GF-D8 (cell line): ENCODE data around the gene COX6A1.
A peak's percentile ranks its signal among the peaks of the same experiment; 100 is the strongest.

Experiments used
- DNase-seq: peaks from one replicate; lab custom pipeline; 2025; lab: John Stamatoyannopoulos, UW

COX6A1 gene

DNA sequence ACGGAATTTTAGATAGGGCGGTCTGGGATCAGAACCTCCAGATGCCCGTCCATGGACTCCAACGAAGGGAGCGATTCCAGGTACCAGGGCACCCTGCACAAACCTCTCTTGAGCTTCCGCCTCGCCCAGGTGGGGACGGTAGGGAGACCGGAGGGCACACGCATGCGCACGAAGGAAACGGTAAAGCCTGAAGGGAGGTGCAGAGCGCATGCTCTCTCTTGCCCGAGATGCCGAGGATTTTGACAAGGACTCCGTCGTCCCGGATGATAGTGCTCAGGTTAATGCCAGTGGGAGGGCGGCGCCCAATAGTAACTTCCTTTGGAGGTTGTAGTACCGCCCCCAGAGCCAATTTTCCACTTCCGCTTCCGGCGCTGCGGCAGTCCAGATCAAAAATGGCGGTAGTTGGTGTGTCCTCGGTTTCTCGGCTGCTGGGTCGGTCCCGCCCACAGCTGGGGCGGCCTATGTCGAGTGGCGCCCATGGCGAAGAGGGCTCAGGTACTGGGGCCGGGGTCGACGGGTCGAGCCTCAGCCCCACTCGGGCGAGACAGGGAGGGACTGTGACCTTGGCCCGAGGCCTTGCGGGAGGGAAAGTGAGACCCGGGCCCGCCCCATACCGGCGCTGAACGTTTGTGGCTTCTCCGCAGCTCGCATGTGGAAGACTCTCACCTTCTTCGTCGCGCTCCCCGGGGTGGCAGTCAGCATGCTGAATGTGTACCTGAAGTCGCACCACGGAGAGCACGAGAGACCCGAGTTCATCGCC is at the start of gene COX6A1:
Gene COX6A1 (plus strand): TSS at position 379 of the 760 bp plus-strand sequence. CDS start 14 bp downstream, at position 393.
- DNase-seq = peak; percentile 97

DNA sequence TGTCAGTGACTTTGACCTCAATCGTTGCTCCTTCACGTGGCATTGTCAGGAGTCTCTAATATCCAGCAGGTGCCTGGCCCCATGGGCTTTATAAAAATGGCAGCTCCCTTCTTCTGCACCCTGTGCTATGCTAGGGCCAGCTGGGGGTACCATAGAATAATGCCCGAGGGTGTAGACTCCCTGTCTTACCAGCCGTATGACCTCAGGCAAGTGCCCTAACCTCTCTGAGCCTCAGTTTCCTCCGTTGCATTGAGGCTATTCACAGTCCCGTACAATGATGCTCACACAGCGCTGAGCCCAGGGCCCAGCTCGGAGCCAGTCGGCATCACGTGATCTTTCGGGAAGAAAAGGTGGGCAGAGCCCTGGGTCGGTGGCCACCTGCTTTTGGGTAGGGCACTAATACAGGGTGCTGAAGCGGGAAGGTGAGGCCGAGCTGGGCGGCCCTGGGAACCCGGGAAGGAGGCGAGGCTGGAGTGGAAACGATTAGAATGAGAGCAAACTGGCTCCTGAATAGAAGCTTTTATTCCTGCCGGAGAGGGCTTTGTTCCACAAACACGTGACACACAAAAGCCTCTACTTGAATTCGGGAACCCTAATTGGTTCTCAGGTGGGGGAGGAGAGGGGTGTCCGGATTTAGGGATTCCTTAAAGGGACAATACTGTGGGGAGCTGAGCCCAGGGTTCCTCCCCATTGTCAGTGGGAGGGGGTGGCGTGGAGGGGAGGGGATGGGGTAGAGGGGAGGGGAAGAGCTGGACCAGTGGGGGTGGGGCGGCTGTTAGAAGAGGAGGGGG is 49.0 kb upstream of the COX6A1 start:
- no peak for DNase-seq

DNA sequence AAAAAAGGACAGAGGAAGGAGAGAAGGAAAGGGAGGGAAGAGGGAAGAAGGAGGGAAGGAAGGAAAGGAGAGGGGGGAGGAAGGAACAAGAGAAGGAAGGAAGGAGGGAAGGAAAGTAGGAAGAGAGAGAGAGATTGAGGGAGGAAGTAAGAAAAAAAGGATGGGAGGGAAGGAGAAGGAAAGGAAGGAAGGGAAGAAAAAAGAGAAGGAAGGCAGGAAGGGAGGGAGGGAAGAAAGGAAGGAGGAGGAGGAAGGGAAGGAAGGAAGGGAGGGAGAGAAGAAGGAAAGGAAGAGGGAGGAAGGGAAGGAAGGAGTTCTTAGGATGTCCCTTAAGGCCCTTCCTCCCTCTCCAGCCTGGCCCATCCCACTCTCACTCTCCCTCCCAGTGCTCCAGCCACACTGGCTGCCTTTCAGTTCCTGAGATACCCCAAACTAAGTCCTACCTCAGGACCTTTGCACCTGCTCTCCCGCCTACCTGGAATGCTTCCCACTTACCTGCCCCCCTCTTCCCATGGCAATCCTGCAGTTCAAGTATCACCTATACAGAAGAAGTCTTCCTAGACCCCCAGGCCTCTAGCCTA is 47.3 kb upstream of the COX6A1 start:
- no peak for DNase-seq

DNA sequence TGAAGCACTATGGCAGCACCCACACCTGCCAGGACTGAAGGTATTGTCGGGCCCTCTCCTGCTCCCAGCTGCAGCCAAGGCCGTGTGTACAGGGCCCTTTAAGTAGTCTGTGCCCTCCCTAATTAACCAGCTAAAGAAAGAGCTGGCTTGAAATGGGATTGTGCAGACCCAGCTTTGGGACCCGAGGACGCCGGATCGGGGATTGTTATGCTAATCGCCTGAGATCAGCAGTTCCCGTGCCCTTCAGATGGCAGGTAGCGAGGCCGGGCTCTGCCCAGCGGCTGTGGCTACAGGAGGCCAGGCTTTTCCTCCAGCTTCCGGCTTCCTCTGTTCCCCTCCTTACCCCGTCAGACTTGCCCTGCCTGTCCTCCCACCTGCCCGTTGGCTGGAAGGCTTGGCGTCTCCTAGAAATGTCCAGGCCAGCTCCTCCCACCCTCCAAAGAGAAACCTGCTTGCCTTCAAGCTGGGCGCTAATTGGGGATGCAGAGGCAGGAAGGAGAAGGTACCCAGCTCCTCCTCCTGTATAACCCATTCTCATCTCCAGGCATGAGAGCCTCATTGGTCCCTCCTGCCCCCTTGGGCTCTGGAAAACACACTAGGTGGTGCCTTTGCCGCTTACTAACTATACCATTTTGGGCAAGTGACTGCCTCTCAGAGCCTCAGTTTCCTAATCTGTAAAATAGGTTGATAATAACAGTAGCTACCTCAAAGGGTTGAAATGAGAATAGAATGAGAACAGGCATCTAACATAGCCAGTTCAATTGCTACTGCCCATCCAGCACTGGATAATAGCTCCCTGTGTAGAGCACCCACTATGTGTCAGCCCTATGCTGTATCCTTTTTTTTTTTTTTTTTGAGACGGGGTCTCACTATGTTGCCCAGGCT is 43.2 kb upstream of the COX6A1 start:
- DNase-seq = no peak

DNA sequence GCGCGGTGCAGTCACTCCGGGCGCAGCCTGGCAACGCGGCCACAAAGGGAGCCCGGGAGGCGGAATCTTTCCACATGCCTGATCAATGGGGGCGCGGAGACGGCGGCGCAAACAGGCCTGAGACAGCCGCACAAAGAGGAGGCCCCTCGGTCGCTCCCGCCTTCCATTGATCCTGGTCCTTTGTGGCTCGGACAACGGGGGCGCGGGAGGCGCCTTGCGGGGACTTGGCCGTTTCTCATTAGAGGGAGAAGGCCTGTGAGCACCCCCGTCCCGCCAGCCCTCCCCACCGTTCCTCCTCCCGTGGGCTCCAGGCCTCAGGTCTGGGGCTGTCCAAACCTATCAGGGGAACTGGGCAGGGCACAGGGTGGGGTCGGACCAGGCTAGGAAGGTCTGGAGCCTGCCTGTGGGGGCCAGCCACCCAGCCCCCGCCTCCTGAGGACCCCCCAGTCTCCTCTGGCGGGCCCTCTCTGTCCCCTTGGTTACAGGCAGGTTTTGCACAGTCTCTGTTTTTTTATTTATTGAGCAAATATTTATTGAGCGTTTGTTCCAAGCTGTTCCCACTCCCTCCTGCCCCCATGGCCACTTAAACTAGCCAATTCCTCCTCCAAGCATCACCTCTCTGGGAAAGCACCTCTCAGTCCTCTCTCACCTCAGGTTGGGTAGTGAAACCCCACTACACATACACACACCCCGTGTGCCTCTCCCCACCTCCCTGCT is 39.9 kb upstream of the COX6A1 start:
- DNase-seq = no peak

DNA sequence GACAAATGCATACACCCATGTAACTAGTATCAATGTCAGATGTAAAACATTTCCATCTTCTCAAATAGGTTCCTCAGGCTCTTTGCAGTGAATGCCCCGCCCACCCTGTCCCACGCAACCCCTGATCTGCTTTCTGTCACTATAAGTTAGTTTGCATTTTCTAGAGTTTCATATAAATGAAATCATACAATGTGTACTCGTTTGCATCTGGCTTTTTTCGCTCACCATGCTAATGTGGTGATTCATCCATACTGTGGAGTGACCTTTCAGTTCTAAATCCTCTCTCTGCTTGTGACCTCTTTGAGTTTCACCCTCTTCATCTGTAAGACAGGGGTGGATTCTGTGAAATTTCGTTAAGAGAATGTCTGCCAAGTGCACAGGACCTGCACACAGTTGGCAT is 38.4 kb upstream of the COX6A1 start:
- no peak for DNase-seq

DNA sequence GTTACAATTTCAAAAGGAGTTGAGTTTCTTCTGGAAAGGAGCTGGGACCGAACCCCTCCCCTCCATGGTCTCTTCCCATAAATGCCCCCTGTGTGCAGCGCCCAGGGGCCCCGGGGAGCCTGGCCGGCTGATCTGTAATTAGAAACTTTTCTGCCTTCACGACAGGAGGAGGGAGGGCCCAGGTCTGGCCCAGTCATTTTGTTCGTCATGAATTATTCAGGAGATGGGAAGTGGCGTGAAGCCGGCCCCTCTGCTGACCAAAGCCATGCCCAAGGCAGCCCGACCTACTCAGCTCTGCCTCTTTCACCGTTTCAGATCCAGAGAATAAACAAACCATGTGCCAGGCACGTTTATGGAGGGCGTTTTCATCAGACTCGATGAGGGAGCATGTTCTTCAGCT is 35.7 kb upstream of the COX6A1 start:
- DNase-seq = no peak

DNA sequence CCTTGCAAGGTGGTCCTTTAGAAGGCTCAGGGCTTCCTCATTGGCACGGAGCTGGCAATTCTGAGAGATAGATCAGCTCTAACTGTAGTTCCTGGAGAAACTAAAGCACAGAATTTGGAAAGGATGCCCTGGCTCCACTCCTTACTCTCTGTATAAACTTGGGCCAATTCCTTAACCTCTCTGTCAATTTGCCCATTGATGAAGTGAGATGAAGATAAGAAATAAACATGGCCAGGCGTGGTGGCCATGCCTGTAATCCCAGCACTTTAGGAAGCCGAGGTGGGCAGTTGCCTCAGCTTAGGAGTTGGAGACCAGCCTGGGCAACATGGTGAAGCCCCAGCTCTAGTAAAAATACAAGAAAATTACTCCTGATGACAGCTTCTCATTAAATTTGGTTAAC is 34.0 kb upstream of the COX6A1 start:
- no peak for DNase-seq

DNA sequence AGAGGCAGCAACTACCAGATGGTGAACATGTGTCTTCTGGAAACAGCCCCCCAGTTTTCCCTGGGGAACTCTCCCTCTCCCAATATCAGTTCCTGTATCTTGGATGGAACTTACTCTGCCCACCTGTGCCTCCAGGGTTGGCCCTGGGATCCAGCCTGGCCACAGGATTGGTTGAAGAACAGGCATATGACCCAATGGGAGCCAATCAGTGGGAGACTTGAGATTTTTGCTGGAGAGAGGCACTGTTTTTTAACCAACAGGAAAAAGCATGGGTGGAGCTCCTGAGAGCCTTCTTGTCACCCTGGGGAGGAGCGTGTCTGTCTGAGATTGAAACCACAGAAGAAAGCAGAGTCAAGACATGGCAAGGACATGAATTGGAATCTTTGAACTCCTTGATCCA is 33.6 kb upstream of the COX6A1 start:
- no peak for DNase-seq

DNA sequence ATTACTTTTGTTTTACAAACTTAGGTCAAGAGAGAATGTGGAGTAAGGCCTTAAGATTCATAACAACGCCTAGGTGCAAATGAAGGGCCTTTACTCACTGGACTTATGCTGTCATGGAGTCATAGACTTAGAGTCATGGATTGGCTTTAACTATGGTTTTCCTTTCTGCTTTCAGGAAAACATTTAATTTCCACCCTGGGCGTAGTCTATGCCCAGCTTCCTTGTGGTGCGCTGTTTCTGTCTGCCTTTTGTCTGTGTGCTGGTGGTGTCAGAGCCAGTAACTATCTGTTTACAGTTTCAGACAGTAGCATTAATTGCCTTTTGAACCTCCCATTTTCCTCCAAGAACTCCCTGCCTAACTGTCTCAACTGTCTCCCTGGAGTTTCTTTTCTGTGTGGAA is 31.8 kb upstream of the COX6A1 start:
- DNase-seq = no peak

DNA sequence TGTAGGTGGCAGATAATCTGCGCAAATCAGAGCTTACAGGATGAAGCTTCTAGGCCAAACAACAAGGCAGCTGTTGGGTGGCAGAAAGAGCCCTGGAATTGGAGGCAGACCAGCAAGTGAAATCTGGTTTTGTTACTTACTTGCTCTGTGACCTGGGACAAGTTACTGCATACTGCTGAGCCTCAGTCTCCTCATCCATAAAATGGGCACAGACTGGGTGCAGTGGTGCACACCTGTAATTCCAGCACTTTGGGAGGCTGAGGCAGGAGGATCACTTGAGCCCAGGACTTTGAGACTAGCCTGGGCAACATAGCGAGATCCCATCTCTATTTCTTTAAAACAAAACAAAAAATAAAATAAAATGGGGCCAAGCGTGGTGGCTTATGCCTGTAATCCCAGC is 31.4 kb upstream of the COX6A1 start:
- no peak for DNase-seq

DNA sequence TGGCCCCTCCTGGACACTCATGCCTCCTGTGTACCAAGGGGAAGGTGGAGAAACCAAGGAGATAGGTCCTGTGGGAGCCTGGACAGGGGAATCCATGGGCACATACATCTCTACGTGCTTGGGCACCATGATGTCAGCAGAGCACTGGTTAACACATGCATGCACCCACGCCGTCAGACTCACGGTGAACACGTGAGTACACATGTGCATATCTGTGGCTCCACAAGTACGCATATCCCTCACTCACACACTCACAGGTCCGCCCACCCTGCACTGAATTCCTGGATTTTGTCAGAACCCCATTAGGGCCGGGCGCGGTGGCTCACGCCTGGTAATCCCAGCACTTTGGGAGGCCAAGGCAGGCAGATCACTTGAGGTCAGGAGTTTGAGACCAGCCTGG is 29.1 kb upstream of the COX6A1 start:
- DNase-seq = no peak

DNA sequence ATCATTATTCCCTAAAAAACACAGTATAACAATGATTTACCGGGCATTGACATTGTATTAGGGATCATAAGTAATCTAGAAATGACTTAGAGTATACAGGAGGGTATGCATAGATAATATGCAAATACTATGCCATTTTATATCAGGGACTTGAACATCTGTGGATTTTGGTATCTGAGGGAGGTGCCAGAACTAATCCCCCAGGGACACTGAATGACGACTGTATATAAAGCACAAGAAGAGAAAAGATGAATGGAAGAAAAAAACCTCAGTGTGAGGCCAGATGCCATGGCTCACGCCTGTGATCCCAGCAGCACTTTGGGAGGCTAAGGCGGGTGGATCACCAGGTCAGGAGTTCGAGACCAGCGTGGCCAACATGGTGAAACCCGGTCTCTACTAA is 25.5 kb upstream of the COX6A1 start:
- no peak for DNase-seq

DNA sequence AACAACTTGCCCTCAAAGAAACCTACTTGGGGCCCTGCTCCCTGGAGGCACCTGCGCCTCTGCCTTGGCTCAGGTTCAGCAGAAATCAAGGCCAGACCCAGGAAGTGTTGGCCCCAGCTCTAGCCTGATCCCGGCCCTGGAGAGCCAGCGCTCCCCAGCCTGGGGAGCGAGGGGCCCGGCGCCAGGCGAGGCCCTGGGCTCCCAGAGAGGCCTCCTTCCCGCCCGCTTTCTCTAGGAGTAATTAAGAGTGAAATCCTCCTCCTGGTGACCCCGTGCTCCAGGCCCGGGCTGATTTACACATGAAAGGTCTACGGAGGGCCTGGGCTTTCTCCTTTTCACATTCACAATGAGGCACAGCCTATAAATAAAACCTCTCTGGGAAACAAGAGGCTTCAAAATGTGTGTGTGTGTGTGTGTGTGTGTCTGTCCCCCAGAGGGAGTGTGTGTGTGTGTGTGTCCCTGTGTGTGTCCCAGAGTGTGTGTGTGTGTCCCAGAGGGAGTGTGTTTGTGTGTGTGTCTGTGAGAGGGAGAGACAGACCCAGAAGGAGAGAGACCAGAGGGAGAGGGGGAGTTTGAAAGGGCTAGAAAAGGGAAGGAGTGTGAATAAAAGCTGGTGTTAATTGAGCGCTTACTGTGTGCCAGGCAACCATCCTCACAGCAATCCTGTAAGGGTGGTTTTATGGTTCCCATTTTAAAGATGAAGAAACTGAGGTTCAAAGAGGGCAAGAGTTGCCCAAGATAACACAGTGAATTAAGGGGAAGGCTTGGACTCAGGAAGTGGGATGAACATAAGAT is 23.8 kb upstream of the COX6A1 start:
- no peak for DNase-seq

DNA sequence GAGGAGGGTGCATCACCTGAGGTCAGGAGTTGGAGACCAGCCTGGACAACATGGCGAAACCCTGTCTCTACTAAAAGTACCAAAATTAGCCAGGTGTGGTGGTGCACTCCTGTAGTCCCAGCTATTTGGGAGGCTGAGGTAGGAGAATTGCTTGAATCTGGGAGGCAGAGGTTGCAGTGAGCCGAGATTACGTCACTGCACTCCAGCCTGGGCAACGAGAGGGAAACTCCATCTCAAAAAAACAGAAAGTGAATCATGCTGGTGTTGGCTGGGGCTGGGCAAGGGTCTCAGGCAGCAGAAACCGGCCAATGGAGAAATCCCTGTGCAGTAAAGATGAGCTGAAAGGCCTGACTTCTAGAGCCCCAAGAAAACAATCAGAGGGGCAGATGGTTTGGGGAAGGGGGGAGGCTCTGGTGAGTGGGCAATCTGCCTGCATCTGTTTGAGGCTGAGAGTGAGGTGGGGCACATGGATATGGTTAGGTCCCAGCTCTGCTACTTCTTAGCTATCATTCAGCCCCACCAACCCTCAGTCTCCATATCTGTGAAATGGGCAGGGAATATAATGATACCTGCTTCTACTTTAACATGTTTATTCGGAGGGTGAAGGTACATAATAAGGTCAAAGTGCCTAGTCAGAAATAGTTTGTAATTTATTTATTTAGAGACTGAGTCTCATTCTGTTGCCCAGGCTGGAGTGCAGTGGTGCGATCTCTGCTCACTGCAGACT is 21.3 kb upstream of the COX6A1 start:
- no peak for DNase-seq

DNA sequence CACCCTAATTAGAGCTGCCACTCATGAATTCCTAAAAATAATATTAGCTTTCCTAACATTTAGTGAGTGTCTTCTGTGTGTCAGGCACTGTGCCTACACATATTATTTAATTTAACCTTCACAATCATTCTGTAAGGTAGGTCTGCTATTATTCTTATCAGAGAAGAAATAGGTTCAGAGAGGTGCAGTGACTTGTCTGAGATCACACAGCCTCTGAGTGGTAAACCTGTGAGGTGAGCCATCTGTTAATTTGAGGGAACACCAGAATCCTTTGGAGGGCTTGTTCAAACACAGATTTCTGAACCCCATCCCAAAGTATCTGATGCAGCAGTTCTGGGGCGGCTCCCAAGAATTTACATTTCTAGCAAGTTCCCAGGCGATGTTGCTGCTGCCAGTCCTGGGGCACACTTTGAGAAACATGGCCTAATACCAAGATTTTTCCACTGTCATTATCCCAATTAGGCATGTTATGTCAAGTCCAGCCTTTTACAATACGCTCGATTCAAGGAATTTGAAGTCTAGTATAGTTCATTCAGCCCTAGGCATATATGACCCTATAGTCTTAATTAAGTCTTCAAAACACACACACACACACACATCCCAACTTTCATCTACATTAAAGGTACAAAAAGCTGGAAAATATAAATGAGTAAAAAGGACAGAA is 19.9 kb upstream of the COX6A1 start:
- no peak for DNase-seq

DNA sequence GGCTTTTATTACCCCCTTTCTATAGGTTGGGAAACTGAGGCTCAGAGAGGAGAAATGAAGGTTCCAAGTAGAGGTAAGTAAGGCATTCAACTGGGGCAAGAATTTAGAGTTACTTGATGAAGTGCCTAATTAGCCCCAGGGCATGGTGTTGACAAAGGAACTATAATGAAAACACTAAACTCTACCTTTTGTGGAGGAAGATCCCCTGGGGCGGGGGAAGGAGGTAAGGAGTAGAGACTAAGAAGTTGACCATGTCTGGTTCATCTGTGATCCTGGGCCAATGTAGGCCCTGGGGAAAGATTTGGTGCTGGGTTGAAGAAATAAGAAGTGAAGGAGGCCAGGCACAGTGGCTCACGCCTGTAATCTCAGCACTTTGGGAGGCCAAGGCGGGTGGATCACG is 16.2 kb upstream of the COX6A1 start:
- no peak for DNase-seq

DNA sequence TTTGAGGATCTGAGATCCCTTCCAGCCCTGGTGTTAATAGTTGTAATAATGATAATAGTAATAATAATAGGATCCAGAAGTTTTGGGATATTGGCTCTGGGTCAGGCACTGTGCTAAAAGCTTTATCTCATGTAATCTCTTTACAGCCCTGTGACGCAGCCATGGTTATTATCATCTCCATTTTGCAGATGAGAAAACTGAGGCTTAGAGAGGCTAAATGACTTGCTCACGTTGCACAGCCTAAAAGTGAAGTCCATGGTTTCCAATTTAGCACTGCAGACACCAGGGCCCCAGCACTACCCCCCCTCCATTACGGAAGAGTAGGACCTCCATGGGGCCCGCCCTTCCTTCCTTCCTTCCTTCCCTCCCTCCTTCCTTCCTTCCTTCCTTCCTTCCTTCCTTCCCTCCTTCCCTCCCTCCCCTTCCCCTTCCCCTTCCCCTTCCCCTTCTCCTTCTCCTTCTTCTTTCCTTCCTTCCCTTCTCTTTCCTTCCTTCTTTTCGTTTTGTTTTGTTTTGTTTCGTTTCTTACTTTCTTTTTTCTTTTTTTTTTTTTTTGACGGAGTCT is 14.9 kb upstream of the COX6A1 start:
- no peak for DNase-seq

DNA sequence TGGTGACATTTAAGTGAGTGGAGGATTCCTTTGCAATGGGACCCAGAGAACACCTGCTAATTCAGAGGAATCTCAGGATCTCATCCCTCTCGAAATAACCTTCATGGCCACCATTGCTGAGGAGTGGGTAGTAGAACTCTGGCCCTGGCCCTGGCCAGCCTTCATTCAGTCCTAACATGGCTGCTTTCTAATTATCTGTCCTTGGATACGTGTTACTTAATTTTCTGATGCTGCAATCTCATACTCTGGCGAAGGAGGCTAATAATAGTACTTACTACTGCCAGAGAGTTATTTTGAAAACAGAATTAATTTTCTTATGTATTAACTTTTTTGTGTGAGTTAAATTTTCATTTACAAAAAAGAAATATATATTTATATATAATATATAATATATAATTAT is 12.1 kb upstream of the COX6A1 start:
- no peak for DNase-seq
